Erythroblast (primary cell): ENCODE results near the gene GRPEL2.

ENCODE experiments used
- GATA1 ChIP-seq: IDR thresholded peaks from 2 replicates; pipeline ENCODE4 v1.6.1; 2011; ENCODE audit warnings: low read depth, mild to moderate bottlenecking, control low read depth, low read length, moderate library complexity
- POLR2A ChIP-seq: IDR thresholded peaks from 2 replicates; pipeline ENCODE4 v1.6.1; 2011; ENCODE audit warnings: mild to moderate bottlenecking, low read length

GRCh38 chr5:149375434-149375833 lies 30.1 kb downstream of the GRPEL2 start:
- no peak for TF ChIP-seq POLR2A
- no peak for TF ChIP-seq GATA1
